DMS 273 treated with DMSO at 0.1 percent for 48 hours (cell line): Measurements from ENCODE around the gene SFXN5.

Experiments used
- DNase-seq: peaks from one replicate; lab custom pipeline; 2025; lab: John Stamatoyannopoulos, UW

Gene SFXN5

GRCh38 chr2:72897785-72898584 is 173.5 kb downstream of the SFXN5 start:
- DNase-seq: no peak

- no peak for DNase-seq
Observed at GRCh38 chr2:72896446-72896845, 175.1 kb downstream of the SFXN5 start.

- DNase-seq: peak; percentile 5
Observed at GRCh38 chr2:72895759-72896281, 175.7 kb downstream of the SFXN5 start.

GRCh38 chr2:72895154-72895553 is 176.4 kb downstream of the SFXN5 start:
- DNase-seq: no peak

GRCh38 chr2:72894514-72894913 is 177.0 kb downstream of the SFXN5 start:
- no peak for DNase-seq

- peak; percentile 26 for DNase-seq
Observed at GRCh38 chr2:72893594-72894319, 177.8 kb downstream of the SFXN5 start.

GRCh38 chr2:72892506-72893173 is 178.9 kb downstream of the SFXN5 start:
- DNase-seq: peak; percentile 61
